ENCODE measurements around the gene AGGF1.

- no peak for TF ChIP-seq CTCF (IDR thresholded peaks at IDR 0.05; ENCODE audit: low read length)
- no peak for TF ChIP-seq EZH2 (IDR thresholded peaks at IDR 0.05; ENCODE audit: borderline replicate concordance, low read length)
Measured at GRCh38 chr5:77008413-77008812, 21.8 kb upstream of the AGGF1 start.

Data from OCI-LY1 (cell line).